ENCODE data around the gene CXCR4. TPM values are rescaled to one million over a fixed set of nuclear protein-coding genes. Genes with fewer than 3 reads are reported as not detected.

CXCR4 gene
- total RNA-seq, 1 experiment from 2014 or later = 1.3 TPM

DNA sequence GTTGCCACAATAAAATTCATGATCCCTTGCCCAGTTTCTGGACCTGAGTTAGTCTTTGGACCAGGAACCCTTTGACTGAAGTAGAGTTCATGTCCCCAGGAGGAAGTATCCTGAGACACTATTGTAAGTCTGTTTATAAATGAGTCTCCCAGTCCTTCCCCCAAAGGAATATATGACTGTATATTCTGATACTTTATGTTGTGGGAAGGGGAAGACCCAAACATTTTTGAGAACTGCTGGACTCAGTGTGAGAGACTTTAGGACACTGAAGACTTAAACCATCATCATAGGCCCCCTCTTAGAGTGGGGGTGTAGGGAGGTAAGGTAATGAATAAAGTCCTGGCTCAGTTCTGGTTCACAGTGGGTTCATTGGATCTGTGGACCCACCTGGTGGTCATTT is 28.6 kb upstream of the CXCR4 start:
- H3K27ac Mint-ChIP-seq = no peak overlapping the region
- CTCF ChIA-PET = no interaction called here
- DNase-seq (ENCODE audit: low spot score) = no peak
- H3K4me1 Mint-ChIP-seq = peaks cover 2% of the 10 kb centered on the region
- POLR2A ChIA-PET = no interaction called here
- no peaks in the 10 kb centered on the region for H3K36me3 Mint-ChIP-seq
- no peak for ATAC-seq
- TF ChIP-seq, protein P1, sequence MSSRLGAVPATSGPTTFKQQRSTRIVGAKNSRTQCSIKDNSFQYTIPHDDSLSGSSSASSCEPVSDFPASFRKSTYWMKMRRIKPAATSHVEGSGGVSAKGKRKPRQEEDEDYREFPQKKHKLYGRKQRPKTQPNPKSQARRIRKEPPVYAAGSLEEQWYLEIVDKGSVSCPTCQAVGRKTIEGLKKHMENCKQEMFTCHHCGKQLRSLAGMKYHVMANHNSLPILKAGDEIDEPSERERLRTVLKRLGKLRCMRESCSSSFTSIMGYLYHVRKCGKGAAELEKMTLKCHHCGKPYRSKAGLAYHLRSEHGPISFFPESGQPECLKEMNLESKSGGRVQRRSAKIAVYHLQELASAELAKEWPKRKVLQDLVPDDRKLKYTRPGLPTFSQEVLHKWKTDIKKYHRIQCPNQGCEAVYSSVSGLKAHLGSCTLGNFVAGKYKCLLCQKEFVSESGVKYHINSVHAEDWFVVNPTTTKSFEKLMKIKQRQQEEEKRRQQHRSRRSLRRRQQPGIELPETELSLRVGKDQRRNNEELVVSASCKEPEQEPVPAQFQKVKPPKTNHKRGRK (CRISPR knock-in tag; IDR thresholded peaks at IDR 0.05; ENCODE audit: borderline replicate concordance) = no peak
- TF ChIP-seq ETV6 (CRISPR knock-in tag; IDR thresholded peaks at IDR 0.05) (no peak), CBFB (CRISPR knock-in tag; IDR thresholded peaks at IDR 0.05; ENCODE audit: low read depth) (no peak), ZNF121 (CRISPR knock-in tag; IDR thresholded peaks at IDR 0.05) (no peak), SMAD4 (CRISPR knock-in tag; IDR thresholded peaks at IDR 0.05) (no peak), ZNF396 (CRISPR knock-in tag; IDR thresholded peaks at IDR 0.05; ENCODE audit: borderline replicate concordance) (no peak), NFE2L1 (CRISPR knock-in tag; IDR thresholded peaks at IDR 0.05) (no peak)
- TF ChIP-seq, protein P2, sequence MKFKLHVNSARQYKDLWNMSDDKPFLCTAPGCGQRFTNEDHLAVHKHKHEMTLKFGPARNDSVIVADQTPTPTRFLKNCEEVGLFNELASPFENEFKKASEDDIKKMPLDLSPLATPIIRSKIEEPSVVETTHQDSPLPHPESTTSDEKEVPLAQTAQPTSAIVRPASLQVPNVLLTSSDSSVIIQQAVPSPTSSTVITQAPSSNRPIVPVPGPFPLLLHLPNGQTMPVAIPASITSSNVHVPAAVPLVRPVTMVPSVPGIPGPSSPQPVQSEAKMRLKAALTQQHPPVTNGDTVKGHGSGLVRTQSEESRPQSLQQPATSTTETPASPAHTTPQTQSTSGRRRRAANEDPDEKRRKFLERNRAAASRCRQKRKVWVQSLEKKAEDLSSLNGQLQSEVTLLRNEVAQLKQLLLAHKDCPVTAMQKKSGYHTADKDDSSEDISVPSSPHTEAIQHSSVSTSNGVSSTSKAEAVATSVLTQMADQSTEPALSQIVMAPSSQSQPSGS (CRISPR knock-in tag; IDR thresholded peaks at IDR 0.05; ENCODE audit: borderline replicate concordance, low read depth) = no peak
- H3K4me3 Mint-ChIP-seq = no peak overlapping the region
- H3K27me3 Mint-ChIP-seq (ENCODE audit: low read depth) = 0 out of 2 replicates have a peak, but pooled peaks cover 3% of the 10 kb centered on the region
- H3K9me3 Mint-ChIP-seq = peaks cover 6% of the 10 kb centered on the region; the same call in 1 of the 2 replicates

DNA sequence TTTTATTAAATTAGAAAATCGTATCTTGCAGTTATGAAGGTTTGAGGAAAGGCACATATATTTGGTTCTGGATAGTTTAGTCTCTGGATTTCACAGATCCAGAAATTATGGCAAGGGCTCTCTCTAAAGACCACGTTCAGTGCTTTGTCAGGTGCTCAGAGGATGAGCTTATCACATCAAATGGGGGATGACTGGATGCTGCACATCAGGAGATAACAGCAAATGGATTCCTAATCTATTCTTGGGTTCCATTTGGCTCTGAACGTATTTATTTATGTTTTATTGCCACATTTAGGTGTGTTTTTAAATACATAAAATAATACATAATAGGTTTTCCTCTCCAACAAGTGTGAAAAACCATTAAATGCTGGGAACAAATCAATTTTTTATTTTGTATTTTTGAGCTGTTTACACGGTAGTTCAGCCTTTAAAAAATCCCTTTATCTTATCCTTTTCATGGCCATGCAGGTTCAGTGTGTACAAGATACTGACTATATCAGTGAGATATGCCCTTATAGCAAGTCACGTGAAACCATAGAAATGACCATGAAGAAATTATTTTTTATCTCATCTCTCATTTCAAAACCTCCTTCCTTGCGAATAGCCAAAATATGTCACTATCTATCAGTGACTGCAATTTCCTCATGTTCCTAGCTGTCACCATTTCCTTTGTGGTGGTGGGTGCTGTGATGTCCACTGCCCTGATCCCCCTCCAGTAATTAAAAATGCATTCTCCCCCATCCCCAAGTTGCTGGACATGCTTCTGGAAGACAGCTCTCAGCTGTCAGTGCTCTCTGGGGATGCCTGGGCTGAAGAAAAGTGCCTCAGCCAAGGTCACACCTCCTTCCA is 25.9 kb upstream of the CXCR4 start:
- Mint-ChIP-seq H3K4me1 (peaks cover 8% of the 10 kb centered on the region), H3K9me3 (peaks cover 6% of the 10 kb centered on the region; the same call in 1 of the 2 replicates), H3K36me3 (no peaks in the 10 kb centered on the region), H3K27me3 (ENCODE audit: low read depth) (no peaks in the 10 kb centered on the region), H3K4me3 (no peak overlapping the region), H3K27ac (no peak overlapping the region)
- ATAC-seq = no peak
- ChIA-PET CTCF (no interaction called here), POLR2A (no interaction called here)
- DNase-seq (ENCODE audit: low spot score) = no peak
- TF ChIP-seq, protein P3, sequence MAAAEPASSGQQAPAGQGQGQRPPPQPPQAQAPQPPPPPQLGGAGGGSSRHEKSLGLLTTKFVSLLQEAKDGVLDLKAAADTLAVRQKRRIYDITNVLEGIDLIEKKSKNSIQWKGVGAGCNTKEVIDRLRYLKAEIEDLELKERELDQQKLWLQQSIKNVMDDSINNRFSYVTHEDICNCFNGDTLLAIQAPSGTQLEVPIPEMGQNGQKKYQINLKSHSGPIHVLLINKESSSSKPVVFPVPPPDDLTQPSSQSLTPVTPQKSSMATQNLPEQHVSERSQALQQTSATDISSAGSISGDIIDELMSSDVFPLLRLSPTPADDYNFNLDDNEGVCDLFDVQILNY (CRISPR knock-in tag; IDR thresholded peaks at IDR 0.05) = no peak
- TF ChIP-seq, protein P4, sequence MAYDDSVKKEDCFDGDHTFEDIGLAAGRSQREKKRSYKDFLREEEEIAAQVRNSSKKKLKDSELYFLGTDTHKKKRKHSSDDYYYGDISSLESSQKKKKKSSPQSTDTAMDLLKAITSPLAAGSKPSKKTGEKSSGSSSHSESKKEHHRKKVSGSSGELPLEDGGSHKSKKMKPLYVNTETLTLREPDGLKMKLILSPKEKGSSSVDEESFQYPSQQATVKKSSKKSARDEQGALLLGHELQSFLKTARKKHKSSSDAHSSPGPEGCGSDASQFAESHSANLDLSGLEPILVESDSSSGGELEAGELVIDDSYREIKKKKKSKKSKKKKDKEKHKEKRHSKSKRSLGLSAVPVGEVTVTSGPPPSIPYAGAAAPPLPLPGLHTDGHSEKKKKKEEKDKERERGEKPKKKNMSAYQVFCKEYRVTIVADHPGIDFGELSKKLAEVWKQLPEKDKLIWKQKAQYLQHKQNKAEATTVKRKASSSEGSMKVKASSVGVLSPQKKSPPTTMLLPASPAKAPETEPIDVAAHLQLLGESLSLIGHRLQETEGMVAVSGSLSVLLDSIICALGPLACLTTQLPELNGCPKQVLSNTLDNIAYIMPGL (CRISPR knock-in tag; IDR thresholded peaks at IDR 0.05) = no peak
- no peak for TF ChIP-seq JAZF1 (CRISPR knock-in tag; IDR thresholded peaks at IDR 0.05)
- TF ChIP-seq FOXP1 (CRISPR knock-in tag; IDR thresholded peaks at IDR 0.05; ENCODE audit: borderline replicate concordance) = no peak
- no peak for TF ChIP-seq CREB1 (CRISPR knock-in tag; IDR thresholded peaks at IDR 0.05)
- no peak for TF ChIP-seq ZNF232 (CRISPR knock-in tag; IDR thresholded peaks at IDR 0.05)
- TF ChIP-seq, protein P5, sequence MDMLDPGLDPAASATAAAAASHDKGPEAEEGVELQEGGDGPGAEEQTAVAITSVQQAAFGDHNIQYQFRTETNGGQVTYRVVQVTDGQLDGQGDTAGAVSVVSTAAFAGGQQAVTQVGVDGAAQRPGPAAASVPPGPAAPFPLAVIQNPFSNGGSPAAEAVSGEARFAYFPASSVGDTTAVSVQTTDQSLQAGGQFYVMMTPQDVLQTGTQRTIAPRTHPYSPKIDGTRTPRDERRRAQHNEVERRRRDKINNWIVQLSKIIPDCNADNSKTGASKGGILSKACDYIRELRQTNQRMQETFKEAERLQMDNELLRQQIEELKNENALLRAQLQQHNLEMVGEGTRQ (CRISPR knock-in tag; IDR thresholded peaks at IDR 0.05) = no peak
- TF ChIP-seq, protein P6, sequence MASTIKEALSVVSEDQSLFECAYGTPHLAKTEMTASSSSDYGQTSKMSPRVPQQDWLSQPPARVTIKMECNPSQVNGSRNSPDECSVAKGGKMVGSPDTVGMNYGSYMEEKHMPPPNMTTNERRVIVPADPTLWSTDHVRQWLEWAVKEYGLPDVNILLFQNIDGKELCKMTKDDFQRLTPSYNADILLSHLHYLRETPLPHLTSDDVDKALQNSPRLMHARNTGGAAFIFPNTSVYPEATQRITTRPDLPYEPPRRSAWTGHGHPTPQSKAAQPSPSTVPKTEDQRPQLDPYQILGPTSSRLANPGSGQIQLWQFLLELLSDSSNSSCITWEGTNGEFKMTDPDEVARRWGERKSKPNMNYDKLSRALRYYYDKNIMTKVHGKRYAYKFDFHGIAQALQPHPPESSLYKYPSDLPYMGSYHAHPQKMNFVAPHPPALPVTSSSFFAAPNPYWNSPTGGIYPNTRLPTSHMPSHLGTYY (CRISPR knock-in tag; IDR thresholded peaks at IDR 0.05) = no peak
- TF ChIP-seq JUN (CRISPR knock-in tag; IDR thresholded peaks at IDR 0.05) = no peak
- TF ChIP-seq ATF1 (CRISPR knock-in tag; IDR thresholded peaks at IDR 0.05) = no peak
- TF ChIP-seq SMAD4 (CRISPR knock-in tag; IDR thresholded peaks at IDR 0.05) = no peak
- no peak for TF ChIP-seq ZBTB21 (CRISPR knock-in tag; IDR thresholded peaks at IDR 0.05; ENCODE audit: borderline replicate concordance)

Data from WTC11 (cell line).